Myocyte (in vitro differentiated cells): Measurements from ENCODE around the gene ETV6. TPM values are rescaled to one million over a fixed set of nuclear protein-coding genes. Genes with fewer than 3 reads are reported as not detected.

Experiments used
- DNase-seq: peaks from one replicate; pipeline ENCODE4 v3.0.0-alpha.2; 2012; ENCODE audit warnings: low read depth
- total RNA-seq: library from RNA; depleted of rRNA; stranded (reverse); fragments of >200 nt; gene quantifications from 2 replicates; pipeline ENCODE4 v1.2.3, GENCODE V29; 2014

The ETV6 gene
- total RNA-seq, 1 donor from 2014 or later = 9.7 TPM

GRCh38 chr12:11714626-11715025, 65.2 kb downstream of the ETV6 start:
- DNase-seq = no peak

DNA sequence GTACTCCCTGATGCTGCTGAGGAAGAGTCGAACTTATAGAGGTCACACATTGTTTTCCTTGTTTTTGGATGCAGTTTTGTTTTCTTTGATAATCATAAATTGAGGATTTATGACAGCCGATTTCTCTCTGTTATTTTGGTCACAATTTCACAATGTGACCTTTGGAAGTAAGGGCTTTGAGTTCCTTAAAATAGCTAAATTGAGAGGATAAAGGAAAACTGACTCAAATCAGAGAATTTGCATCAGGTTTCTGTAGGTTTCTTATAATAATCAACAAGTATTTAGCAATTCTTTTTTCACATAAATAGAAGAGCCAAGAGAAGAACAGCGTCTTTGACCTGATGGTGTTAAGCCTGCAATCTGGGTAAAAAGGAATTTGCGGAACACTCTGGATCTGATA, 66.1 kb downstream of the ETV6 start:
- no peak for DNase-seq

DNA sequence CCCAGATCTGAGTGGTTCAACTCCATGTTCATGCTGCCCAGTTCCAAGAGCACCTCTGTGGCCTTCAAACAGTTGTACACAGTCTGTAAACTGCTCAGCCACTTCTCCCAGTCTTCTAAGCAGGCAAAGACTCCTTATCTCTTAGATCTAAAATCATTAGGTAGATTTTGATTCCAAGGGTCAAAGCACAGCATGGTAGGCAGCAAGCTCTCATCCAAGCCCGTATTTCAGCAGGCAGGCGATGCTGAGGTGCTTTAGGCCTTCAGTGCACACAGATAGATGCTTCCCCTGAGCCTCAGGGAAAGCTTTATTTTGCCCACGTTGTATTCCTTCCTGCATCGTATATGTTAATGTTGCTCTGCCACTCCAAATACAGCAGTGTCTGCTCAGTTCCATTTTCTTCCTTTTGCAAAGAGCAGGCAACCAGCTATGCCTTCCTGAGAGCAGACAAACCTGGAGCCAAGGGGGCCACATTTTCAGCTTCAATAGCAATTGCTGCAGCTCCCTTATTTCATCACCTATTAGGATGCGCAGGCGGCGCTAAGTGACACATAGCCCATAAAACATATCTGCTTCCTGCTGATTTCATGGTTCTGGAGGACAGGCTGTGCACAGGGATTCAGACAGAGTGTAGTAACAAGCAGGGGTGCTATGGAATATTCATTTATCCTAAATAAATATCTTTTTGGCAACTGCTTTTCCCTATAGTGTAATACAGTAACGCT, 67.5 kb downstream of the ETV6 start:
- no peak for DNase-seq

DNA sequence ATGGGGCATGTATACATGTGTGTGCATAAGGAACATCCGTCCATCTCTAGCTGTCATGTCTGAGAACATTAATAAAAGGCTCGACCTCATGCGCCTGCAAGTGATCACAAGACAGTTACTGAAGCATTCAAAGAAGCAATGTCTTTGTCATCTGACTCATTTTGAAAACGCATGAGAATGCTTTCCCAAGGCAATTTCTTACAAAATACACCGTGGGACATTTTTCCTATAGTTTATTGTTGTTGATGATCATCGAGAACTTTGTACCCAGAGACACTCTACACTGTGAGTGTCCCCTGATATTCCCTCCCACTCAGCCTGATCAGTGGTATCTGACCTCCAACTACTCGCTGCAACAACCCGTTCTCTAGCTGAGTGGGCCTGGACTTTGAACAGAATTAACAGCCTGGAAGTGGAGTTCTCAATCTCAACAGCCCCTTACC, 68.1 kb downstream of the ETV6 start:
- DNase-seq = no peak

GRCh38 chr12:11718105-11718504, 68.6 kb downstream of the ETV6 start:
- no peak for DNase-seq

- DNase-seq = no peak
Observed at GRCh38 chr12:11718768-11719253, 69.3 kb downstream of the ETV6 start.

DNA sequence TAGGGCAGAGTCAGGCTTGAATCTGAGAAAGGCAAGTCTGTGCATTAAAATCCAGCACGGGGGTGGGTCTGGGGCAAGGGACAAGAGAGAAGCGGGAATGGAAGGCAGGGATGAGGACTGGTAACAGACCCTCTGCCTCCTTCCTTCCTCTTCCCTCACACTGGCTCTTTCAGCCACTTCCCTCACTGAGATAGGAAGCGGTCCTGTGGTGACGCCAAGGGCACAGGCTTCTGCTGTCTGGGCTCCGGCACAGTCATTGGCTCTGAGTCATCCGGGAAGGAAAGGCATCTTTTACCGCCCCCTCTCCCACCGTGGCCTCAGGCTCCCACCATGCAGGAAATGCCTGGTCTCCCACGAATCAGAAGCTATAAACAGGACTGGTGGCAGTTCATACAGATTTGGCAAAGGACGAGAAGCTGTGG, 70.2 kb downstream of the ETV6 start:
- peak; percentile 73 for DNase-seq

- DNase-seq = no peak
Observed at GRCh38 chr12:11722071-11722470, 72.6 kb downstream of the ETV6 start.

- DNase-seq = no peak
Observed at GRCh38 chr12:11722578-11723138, 73.2 kb downstream of the ETV6 start.

DNA sequence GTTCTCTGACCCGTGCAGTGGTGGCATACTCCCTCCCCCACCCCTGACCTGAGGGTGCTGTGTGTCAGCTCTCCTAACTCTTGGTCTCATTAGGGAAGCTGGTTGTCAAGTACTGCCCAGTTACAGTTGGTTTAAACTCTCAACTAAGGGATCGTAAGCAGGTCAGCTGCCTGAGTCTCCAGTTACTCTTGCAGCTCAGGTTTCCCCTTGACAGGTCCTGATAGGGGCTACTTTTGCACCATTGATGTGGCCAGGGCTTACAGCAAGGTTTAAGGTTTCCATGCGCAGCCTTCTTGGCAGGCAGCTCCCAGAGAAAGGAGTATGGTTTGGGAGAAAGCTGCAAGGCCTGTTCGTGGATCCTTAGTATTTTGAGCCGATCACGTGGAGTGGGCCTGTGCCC, 74.5 kb downstream of the ETV6 start:
- DNase-seq = peak; percentile 87

DNA sequence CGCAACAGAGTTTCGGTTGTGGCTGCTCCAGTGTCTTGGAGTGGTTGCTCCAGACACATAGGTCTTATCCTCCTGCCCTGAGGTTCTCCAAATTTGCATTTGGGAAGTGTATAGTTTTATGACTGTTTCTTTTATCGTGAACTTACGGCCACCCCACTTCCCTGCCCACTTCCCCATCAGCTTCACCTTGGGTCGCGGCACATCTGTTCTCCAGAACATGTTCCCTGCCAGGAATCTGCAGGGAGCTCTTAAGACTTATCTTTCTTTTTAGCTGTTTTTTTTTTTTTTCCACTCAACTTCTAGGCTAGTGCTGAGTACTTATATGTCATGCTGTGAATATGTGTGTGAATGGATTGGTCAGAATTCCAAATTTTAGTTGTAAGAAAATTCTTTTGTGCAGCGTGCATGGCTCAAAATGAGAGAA, 75.4 kb downstream of the ETV6 start:
- no peak for DNase-seq

- no peak for DNase-seq
Observed at GRCh38 chr12:11725686-11726085, 76.2 kb downstream of the ETV6 start.

- DNase-seq = no peak
Observed at GRCh38 chr12:11726659-11727058, 77.2 kb downstream of the ETV6 start.

DNA sequence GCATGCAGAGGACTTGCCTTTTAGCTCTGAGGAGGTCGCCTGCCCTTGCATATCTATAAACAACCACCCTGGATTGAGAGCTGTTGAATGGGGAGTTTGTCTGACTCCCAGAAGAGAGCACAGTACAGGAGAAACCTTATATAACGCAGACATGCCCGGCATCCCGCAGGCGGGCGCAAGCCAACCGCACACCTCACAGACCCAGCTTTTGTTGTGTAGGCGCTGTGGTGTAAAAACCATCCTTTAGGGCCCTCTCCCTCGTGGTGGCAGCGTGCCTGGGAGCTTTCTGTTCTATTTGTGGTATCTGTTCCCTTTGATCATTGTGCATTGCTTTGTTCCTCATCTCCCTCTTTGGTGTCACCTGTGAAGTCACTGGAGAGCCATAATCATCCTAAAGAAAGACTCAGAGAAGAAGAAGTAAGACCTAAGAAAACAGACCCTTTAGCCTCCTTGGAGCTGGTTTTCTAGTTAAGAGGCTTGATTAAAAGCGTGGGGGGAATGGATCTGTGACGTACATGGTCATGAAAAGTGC, 77.7 kb downstream of the ETV6 start:
- DNase-seq = no peak

DNA sequence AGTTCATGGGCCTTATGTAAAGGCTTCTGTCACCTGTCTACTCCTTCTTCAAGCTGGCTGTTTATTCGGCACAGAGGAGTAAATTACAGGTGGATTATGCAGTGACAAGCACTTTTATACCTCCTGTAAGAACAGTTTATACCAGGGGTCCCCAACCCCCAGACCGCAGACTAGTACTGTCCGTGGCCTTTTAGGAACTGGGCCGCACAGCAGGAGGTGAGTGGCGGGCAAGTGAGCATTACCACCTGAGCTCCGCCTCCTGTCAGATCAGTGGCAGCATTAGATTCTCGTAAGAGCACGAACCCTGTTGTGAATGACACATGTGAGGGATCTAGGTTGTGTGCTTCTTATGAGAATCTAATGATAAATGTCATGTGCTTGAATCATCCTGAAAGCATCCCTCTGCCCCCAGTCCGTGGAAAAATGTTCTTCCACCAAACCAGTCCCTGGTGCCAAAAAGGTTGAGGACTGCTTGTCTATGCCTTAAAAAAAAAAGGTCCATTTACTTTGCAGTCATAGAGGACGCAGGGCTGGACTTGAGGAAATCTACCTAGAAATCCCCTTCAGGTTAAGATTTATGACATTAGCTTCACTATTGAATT, 78.8 kb downstream of the ETV6 start:
- DNase-seq = no peak

DNA sequence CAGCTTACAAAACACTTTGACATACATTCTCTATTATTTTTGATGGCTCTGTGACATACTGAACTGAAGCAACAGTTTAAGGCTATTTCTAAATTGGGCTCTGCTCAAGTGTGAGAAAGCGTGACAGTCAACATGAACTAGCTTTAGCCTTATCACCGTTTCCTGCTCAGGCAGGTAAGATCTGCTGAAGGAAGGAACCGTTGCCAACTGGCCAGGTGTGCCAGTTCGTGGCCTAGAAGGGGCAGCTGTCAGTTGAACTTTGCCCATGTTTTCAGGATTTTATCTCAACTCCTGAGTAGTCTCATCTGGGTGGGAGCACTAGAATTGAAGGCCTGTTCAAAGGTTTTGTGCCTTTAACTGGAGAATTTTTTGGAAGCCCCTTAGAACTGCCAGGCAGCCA, 79.5 kb downstream of the ETV6 start:
- DNase-seq = no peak

DNA sequence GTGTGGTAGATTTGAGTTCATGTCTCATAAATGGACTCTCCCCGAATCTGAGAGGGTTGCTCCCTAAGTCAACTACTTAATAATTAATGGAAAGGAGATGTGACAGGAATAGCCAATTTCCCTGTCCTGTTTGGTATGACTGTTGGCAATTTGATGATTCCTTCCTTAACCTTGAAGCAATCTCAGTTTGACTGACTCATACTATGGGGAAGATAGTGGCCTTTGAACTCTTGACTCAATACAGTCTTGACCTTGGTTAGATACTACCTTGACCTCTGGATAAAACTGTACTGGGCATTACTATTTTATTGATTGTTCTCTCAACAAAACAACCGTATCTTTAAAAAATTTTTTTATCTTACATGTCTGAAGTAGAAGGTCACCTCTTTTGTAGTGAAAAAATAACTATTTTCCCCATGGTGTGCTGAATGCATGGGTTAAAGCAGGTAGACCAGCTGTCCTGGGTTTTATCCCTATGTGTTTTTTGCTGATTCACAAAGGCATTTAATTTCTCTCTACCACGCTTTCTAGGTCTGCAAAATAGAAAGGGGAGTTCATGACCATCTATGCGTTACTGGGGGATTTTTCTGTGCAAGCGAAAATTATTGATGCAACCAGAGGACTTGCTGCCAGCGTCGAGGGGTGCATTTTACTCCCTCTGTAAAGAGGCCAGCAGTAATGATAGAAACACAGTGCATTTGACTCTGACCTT, 80.1 kb downstream of the ETV6 start:
- no peak for DNase-seq

DNA sequence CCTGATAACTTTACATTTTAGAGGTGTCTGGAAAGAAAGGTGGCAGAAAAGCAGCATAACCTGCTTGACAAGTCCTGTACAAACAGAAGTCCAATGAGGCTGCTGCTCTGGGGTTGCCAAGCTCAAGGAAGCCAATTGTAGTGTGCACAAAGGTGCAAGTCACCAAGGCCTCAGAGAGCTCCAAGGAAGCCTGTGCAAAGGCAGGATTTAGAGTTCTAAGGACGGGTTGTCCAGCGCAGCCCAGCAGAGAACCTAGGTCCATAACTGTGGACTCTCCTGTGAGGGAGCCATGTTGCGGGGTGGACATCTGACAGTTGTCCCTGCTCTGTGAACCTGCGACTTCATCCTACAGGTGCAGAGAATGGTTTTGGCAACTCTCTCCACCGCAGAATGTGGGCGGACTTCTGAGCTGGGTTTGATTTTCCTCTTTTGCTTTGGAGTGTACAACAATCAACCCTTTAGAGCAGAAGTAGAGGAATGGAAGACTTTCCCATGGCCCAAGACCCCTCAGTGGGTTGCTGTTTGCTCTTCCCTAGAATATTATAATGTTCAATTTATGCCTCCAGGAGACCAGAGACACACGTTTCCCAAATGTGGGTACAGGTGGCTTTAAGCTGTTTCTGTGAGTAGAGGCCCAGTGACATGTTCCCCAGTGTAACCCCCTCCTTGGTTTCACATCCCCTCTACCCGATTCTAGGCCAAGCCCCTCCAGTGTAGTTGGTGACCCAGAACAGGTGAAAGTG, 81.0 kb downstream of the ETV6 start:
- no peak for DNase-seq

DNA sequence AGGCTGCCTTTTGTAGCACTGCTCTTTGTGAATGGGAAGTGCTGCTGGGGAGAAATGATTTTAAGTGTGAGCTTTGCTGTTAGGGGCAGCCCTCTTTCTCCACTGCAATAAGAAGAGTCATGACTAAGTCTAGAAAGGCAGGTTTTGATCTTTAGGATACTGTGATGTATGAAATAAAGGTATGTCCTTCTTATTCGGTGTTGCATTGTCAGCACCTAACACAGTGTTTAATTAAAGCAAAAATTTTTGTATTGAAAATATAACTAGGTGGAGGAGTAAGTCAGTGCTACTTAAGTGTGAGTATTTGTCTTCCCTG, 81.5 kb downstream of the ETV6 start:
- DNase-seq = no peak

DNA sequence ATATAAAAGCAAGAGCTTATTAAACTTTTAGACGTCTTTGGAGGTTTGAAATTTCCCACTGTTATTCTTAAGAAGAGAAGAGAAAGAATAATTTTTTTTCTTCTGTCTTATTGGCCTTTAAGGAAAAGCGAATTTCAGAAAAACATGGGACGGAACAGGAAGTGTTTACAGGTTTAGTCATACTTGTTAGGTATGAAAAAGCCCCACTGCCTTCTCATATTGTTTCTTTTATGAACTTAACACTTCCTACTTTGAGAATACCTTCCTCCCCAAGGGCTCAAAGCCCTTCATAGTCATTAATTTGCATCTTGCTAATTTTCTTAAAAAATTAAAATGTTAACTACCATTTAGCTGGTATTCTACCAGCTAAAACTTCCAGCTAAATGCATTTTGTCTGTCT, 82.0 kb downstream of the ETV6 start:
- no peak for DNase-seq

DNA sequence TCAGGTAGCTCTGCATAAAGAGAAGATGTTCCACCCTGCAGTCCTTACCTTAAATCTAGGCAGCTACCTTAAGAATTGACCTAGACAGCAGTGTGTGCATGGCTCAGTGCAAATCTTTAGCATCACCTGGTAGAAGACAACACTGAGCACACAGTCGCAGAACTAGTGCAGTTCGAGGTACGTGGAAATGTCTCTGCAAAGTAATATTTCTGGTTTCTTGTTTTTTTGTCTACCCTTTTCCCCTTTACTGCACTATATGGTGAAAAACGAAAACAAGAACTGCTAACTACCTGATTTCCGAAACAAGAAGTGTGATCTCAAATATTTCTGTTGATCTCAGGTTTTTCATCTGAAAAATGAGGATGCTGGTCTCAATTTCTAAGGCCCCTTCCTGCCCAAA, 82.5 kb downstream of the ETV6 start:
- no peak for DNase-seq
